Peyer's patch (tissue), 4 donors: Measurements from ENCODE around the gene IQCE.

Experiments used
- POLR2A ChIP-seq, 2 donors: fragments of 450-650 bp; IDR thresholded peaks; one replicate each; pipeline ENCODE4 v1.5.1; 2017; ENCODE audit warnings: antibody characterized with exemption in 2 of 2, mild to moderate bottlenecking in 2 of 2, moderate library complexity in 2 of 2
- TF ChIP-seq, protein P1 (sequence below), 6 experiments: fragments of 450-650 bp in 4 of 6; fragments of 200-600 bp in 2 of 6; sonication (generic) in 1 of 6; IDR thresholded peaks; one replicate each; pipeline ENCODE4 v1.5.1; 2017 to 2019; ENCODE audit warnings: antibody characterized with exemption in 6 of 6, mild to moderate bottlenecking in 3 of 6, moderate library complexity in 1 of 6

DNA sequence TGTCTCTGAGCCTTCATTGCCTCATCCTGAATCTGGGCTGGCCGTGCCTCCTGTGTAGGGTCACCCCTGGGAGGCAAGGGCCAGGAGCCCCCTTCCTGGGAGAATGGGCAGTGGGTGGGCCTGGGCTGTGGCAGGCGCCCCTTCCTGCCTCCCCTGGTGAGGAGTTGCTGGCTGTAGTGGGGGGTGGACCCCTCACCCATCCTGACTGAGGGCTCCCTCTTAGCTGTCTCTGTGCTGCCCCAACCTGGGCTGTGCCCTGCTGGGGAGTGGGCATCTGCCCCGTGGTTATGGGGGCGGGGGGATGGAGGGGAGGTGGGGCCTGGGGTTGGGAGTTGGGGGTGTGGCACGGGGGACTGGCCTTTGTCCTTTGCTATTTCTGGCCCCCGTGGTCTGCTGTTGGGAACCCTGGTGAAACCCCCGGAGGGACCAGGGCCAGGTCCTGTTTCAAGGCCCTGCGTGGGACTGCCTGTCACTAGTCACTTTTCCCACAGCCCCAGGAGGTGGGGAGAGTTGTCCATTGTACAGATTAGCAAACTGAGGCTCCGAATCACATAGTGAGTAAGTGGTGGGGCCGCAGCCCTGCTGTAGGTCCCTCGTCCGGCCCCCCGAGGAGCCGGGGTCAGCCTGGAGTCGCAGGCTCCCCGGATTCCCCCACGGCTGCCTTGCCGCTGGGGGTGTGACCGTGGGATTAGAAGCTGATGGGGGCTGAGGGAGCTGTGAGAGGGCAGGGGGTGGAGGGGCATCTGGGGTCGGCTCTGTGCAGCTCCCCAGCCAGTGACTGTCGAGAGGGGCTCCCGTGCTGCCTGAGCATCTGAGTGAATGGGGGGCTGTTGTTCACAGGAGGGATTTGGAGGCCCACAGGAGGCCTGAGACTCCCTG lies 75.7 kb downstream of the IQCE start:
- TF ChIP-seq, protein P1, sequence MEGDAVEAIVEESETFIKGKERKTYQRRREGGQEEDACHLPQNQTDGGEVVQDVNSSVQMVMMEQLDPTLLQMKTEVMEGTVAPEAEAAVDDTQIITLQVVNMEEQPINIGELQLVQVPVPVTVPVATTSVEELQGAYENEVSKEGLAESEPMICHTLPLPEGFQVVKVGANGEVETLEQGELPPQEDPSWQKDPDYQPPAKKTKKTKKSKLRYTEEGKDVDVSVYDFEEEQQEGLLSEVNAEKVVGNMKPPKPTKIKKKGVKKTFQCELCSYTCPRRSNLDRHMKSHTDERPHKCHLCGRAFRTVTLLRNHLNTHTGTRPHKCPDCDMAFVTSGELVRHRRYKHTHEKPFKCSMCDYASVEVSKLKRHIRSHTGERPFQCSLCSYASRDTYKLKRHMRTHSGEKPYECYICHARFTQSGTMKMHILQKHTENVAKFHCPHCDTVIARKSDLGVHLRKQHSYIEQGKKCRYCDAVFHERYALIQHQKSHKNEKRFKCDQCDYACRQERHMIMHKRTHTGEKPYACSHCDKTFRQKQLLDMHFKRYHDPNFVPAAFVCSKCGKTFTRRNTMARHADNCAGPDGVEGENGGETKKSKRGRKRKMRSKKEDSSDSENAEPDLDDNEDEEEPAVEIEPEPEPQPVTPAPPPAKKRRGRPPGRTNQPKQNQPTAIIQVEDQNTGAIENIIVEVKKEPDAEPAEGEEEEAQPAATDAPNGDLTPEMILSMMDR (IDR thresholded peaks at IDR 0.05) = no peak
- no peak for TF ChIP-seq POLR2A (IDR thresholded peaks at IDR 0.05)
